AG08396 (cell line): ENCODE data around the gene LRRC3C.

Experiments used
- DNase-seq: peaks from one replicate; pipeline ENCODE4 v3.0.0; 2012; ENCODE audit warnings: low spot score, mixed read lengths

LRRC3C gene

GRCh38 chr17:39949028-39949427, 21.5 kb downstream of the LRRC3C start:
- DNase-seq = no peak

- DNase-seq = no peak
Observed at GRCh38 chr17:39950871-39951348, 23.4 kb downstream of the LRRC3C start.

- no peak for DNase-seq
Observed at GRCh38 chr17:39951924-39952679, 24.6 kb downstream of the LRRC3C start.

GRCh38 chr17:39952680-39953470, 25.3 kb downstream of the LRRC3C start:
- DNase-seq = peak; percentile 97

GRCh38 chr17:39953471-39953888, 25.9 kb downstream of the LRRC3C start:
- DNase-seq = no peak

- no peak for DNase-seq
Observed at GRCh38 chr17:39954876-39955275, 27.3 kb downstream of the LRRC3C start.

GRCh38 chr17:39955726-39956225, 28.2 kb downstream of the LRRC3C start:
- DNase-seq = no peak

- DNase-seq = no peak
Observed at GRCh38 chr17:39960524-39961041, 33.1 kb downstream of the LRRC3C start.

- no peak for DNase-seq
Observed at GRCh38 chr17:39962642-39963220, 35.2 kb downstream of the LRRC3C start, which contains the start of gene GSDMA. Gene GSDMA, plus strand, starts transcription at chr17:39963004. Its CDS starts 2,684 bp downstream, at chr17:39965688.

GRCh38 chr17:39963829-39964228, 36.3 kb downstream of the LRRC3C start:
- no peak for DNase-seq

- DNase-seq = no peak
Observed at GRCh38 chr17:39965017-39965699, 37.6 kb downstream of the LRRC3C start.

- no peak for DNase-seq
Observed at GRCh38 chr17:39966771-39967170, 39.2 kb downstream of the LRRC3C start.

- no peak for DNase-seq
Observed at GRCh38 chr17:39968761-39969160, 41.2 kb downstream of the LRRC3C start.

- DNase-seq = no peak
Observed at GRCh38 chr17:39969375-39969774, 41.8 kb downstream of the LRRC3C start.

GRCh38 chr17:39970157-39970692, 42.7 kb downstream of the LRRC3C start:
- DNase-seq = no peak

GRCh38 chr17:39971076-39971603, 43.6 kb downstream of the LRRC3C start:
- DNase-seq = no peak

- no peak for DNase-seq
Observed at GRCh38 chr17:39972271-39972670, 44.7 kb downstream of the LRRC3C start.

- DNase-seq = no peak
Observed at GRCh38 chr17:39973496-39973895, 46.0 kb downstream of the LRRC3C start.

GRCh38 chr17:39974433-39974832, 46.9 kb downstream of the LRRC3C start:
- DNase-seq = no peak

- no peak for DNase-seq
Observed at GRCh38 chr17:39975801-39976200, 48.3 kb downstream of the LRRC3C start.

GRCh38 chr17:39979016-39979670, 51.6 kb downstream of the LRRC3C start:
- peak; percentile 73 for DNase-seq
